Bronchus fibroblast of lung (primary cell): Measurements from ENCODE around the gene CHIT1. TPM values are rescaled to one million over a fixed set of nuclear protein-coding genes. Genes with fewer than 3 reads are reported as not detected.

ENCODE experiments used
- total RNA-seq: library from RNA; depleted of rRNA; stranded (reverse); fragments of >200 nt; gene quantifications from 2 replicates; pipeline ENCODE4 v1.2.3, GENCODE V29; 2015

CHIT1 gene
- not detected in 2 replicates for total RNA-seq

DNA sequence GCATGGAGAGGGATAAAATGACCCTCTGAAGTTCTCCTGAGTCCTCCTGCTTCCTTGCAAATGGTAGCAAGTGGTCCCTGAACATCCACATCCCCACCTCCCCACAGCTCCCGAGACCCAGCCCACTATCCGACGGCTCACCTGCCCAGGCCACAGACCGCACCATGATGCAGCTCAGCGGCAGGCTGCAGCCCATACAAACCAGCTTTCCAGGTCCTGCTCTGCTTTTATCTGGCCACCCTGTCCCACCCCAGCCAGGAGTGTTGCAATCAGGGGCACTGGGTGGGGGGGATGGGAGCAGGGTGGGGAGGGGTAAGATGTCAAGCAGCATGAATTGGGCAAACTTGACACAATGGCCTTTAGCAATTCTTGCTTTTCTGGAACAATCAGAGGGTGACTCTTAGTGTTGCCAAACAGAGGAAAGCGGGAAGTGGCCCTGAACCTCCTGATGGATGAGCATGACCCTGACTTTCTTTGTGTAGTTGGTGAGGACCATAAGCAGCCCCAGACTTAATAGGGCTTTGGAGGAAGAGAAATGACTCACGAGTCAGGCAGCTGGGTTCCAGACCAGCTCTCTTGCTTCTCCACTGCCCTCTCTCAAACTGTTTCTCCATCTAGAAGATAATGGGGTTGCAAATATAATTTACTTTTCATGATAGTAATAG is at the start of gene CHIT1:
Gene CHIT1, minus strand, starts transcription at position 203 of the 665 bp plus-strand sequence. Its CDS starts 37 bp downstream, at position 166.

DNA sequence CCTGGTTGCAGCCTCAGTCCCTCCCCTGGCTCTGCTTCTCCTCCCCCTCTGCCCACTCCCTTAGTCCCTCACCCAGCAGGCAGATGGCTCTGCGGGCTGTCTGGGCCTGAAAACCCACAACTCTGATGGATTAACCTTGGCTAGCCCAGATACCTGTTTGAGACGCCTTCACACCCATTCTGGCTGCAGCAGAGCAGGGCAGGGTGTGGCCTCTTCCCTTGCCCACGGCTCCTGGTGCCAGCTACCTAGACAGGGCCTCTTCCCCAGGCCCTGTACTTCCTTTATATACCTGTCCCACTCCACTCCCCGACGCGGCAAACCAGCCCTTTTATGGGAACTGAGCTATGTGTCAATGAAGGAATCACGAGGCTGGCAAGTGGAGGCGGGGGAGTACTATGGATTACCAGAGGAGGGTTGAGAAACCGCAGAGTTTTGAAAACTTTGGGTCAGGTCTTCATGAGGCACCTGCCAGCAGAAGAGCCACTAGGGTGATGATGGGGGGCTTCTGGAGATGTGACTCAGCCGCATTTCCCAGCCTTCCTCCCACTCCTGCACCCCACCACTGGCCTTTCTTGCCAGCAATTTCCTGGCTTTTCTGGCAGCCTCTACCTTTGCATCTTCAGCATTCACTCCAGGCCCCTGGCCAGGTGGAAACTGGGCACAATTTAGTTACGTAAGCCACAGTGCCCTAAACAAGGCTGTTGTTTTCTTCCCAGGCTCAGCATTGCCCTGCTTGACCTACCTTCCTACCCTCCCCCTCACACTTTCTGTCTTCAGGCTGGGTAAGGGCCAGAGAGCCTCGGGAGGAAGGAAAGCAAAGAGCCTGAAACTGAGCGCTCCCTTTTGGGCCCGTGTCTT is 42.8 kb downstream of the CHIT1 start, which contains the start of gene CHI3L1:
Gene CHI3L1, minus strand, starts transcription at position 259 of the 858 bp plus-strand sequence. Its CDS starts 81 bp downstream, at position 178.

DNA sequence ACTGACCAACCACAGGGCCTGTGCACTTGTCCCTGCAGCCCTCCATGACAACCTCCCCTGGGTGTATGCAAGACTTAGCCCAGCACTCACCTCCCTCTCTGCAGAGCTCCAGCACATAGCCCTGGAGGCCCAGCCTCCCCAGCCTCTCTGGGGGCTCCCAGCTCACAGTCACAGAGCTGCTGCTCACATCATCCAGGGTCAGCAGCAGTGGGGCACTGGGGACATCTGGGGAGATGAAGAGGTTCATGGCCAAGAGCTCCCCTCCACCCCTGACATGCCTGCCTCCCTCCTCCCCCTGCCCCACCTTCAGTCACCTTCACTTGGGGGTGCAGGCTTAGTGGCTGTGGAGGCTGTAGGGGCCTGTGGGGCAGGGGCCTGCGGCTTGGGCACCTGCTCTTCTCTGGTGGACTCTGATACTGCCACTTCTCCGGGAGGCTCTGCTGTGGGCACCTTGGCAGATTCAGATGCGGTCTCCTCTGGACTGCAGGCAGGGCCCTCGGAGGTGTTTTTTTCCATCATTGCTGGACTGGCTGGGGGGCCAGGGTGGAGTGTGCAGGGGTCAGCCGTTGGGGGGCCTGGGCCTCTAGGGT is 54.1 kb downstream of the CHIT1 start, which contains the start of gene MYBPH:
Gene MYBPH, minus strand, starts transcription at position 590 of the 590 bp plus-strand sequence. Its CDS starts 71 bp downstream, at position 519.

Other genes with a start within 250 kb of the CHIT1 start
- gene TMEM183A, start 222.3 kb downstream of the CHIT1 start, total RNA-seq = 52.0 and 61.7 TPM in 2 replicates
- gene PPFIA4, start 203.2 kb downstream of the CHIT1 start, total RNA-seq = 0.89 and 1.7 TPM in 2 replicates
- under 0.01 TPM in 1 of 2 replicates, not detected in the other for gene MYOG, start 143.7 kb downstream of the CHIT1 start, total RNA-seq
- under 0.01 and 0.45 TPM in 2 replicates for gene ADORA1, start 101.9 kb downstream of the CHIT1 start, total RNA-seq
- not detected in 2 replicates for gene MYBPH, start 53.8 kb downstream of the CHIT1 start, total RNA-seq
- gene CHI3L1, start 43.0 kb downstream of the CHIT1 start, total RNA-seq = 0.50 and 0.59 TPM in 2 replicates
- 5.5 and 7.1 TPM in 2 replicates for gene BTG2, start 75.8 kb upstream of the CHIT1 start, total RNA-seq
- 2.2 TPM in 2 replicates for gene FMOD, start 121.4 kb upstream of the CHIT1 start, total RNA-seq
- under 0.01 TPM in 2 replicates for gene PRELP, start 246.1 kb upstream of the CHIT1 start, total RNA-seq